Liver (tissue), 9 donors: ENCODE data around the gene QKI. TPM values are rescaled to one million over a fixed set of nuclear protein-coding genes. Genes with fewer than 3 reads are reported as not detected.

Experiments
- DNase-seq: peaks from one replicate; pipeline ENCODE4 v3.0.0-alpha.2; 2017; ENCODE audit warnings: low spot score
- H3K27ac ChIP-seq, 2 donors: one replicate each; pipeline ENCODE4 v1.7.0; 2013; ENCODE audit warnings: inconsistent platforms in 2 of 2, low read length in 2 of 2, control low read depth in 1 of 2, low read depth in 1 of 2, mild to moderate bottlenecking in 1 of 2
- H3K27me3 ChIP-seq, 4 donors: one replicate each; pipeline versions ENCODE4 v1.6.1 to v1.7.0; 2013; ENCODE audit warnings: low read length in 3 of 4, inconsistent platforms in 1 of 4, mild to moderate bottlenecking in 1 of 4, moderate library complexity in 1 of 4; ENCODE audit not compliant: control insufficient read depth in 4 of 4, insufficient read depth in 4 of 4
- H3K36me3 ChIP-seq, 4 donors: one replicate each; pipeline versions ENCODE4 v1.6.1 to v1.7.0; 2013; ENCODE audit warnings: low read length in 3 of 4, mild to moderate bottlenecking in 3 of 4, low read depth in 1 of 4, moderate library complexity in 1 of 4; ENCODE audit not compliant: control insufficient read depth in 4 of 4, insufficient read depth in 3 of 4
- H3K4me1 ChIP-seq, 4 donors: one replicate each; pipeline versions ENCODE4 v1.6.1 to v1.7.0; 2013; ENCODE audit warnings: low read length in 3 of 4, mild to moderate bottlenecking in 3 of 4, moderate library complexity in 1 of 4; ENCODE audit not compliant: control insufficient read depth in 4 of 4, insufficient read depth in 4 of 4
- H3K4me3 ChIP-seq, 3 donors: one replicate each; pipeline versions ENCODE4 v1.6.1 to v1.7.0; 2013; ENCODE audit warnings: low read length in 3 of 3, control low read depth in 1 of 3, low read depth in 1 of 3, mild to moderate bottlenecking in 1 of 3
- H3K9ac ChIP-seq, 2 donors: one replicate each; pipeline ENCODE4 v1.7.0; 2013; ENCODE audit warnings: low read length in 2 of 2, mild to moderate bottlenecking in 2 of 2, moderate library complexity in 2 of 2, control low read depth in 1 of 2, low read depth in 1 of 2
- H3K9me3 ChIP-seq, 4 donors: one replicate each; pipeline versions ENCODE4 v1.6.1 to v1.7.0; 2013; ENCODE audit warnings: low read length in 3 of 4; ENCODE audit not compliant: control insufficient read depth in 4 of 4
- EGR1 ChIP-seq, 2 donors: IDR thresholded peaks; 2 replicates each; pipeline ENCODE4 v1.6.1; 2016 to 2018; ENCODE audit warnings: antibody characterized with exemption in 2 of 2, low read depth in 2 of 2
- FOXA1 ChIP-seq: IDR thresholded peaks from 2 replicates; pipeline ENCODE4 v1.6.1; 2016; ENCODE audit warnings: antibody characterized with exemption
- FOXA2 ChIP-seq: IDR thresholded peaks from 2 replicates; pipeline ENCODE4 v1.6.1; 2016; ENCODE audit warnings: antibody characterized with exemption
- GABPA ChIP-seq, 2 donors: IDR thresholded peaks in 1 of 2; conservative IDR thresholded peaks in 1 of 2; 2 replicates each; pipeline ENCODE4 v1.6.1; 2016; ENCODE audit warnings: antibody characterized with exemption in 2 of 2, mild to moderate bottlenecking in 1 of 2, moderate library complexity in 1 of 2
- HNF4A ChIP-seq, 2 donors: conservative IDR thresholded peaks; 2 replicates each; pipeline ENCODE4 v1.6.1; 2016; ENCODE audit warnings: antibody characterized with exemption in 2 of 2, mild to moderate bottlenecking in 2 of 2
- HNF4G ChIP-seq: IDR thresholded peaks from 2 replicates; pipeline ENCODE4 v1.6.1; 2016; ENCODE audit warnings: antibody characterized with exemption
- JUND ChIP-seq, 2 donors: IDR thresholded peaks; 2 replicates each; pipeline ENCODE4 v1.6.1; 2016; ENCODE audit warnings: antibody characterized with exemption in 2 of 2
- MAX ChIP-seq: IDR thresholded peaks from 2 replicates; pipeline ENCODE4 v1.6.1; 2016; ENCODE audit warnings: antibody characterized with exemption
- NR2F2 ChIP-seq: IDR thresholded peaks from 2 replicates; pipeline ENCODE4 v1.6.1; 2016; ENCODE audit warnings: antibody characterized with exemption
- RAD21 ChIP-seq, 2 donors: IDR thresholded peaks; 2 replicates each; pipeline ENCODE4 v1.6.1; 2016; ENCODE audit warnings: antibody characterized with exemption in 2 of 2, mild to moderate bottlenecking in 2 of 2
- RXRA ChIP-seq, 2 donors: IDR thresholded peaks; 2 replicates each; pipeline ENCODE4 v1.6.1; 2017 to 2018; ENCODE audit warnings: antibody characterized with exemption in 2 of 2, mild to moderate bottlenecking in 1 of 2
- SP1 ChIP-seq: IDR thresholded peaks from 2 replicates; pipeline ENCODE4 v1.6.1; 2018; ENCODE audit warnings: antibody characterized with exemption, mild to moderate bottlenecking
- TAF1 ChIP-seq: conservative IDR thresholded peaks from 2 replicates; pipeline ENCODE4 v1.6.1; 2016; ENCODE audit warnings: antibody characterized with exemption, mild to moderate bottlenecking
- YY1 ChIP-seq: IDR thresholded peaks from 2 replicates; pipeline ENCODE4 v1.6.1; 2016; ENCODE audit warnings: antibody characterized with exemption, mild to moderate bottlenecking
- ZBTB33 ChIP-seq: IDR thresholded peaks from 2 replicates; pipeline ENCODE4 v1.6.1; 2016; ENCODE audit warnings: antibody characterized with exemption
- WGBS: extraction: QIAGEN DNeasy Blood & Tissue Kit; methylation state at CpG from one replicate; pipeline ENCODE4 v1.1.7; 2013; 5-methylcytosine and 5-hydroxymethylcytosine counted together
- polyA plus RNA-seq, 2 donors: library from polyadenylated mRNA; stranded (reverse) in 1 of 2; unstranded in 1 of 2; fragments of 200-250 nt in 1 of 2; fragments of >200 nt in 1 of 2; fragmentation: Nextera tagmentation in 1 of 2; extraction: Ambion mirVana in 1 of 2; gene quantifications; one replicate each; pipeline versions ENCODE4 v1.2.1 to v1.2.3, GENCODE V29; 2013 to 2015
- total RNA-seq, 2 donors: library from RNA; depleted of rRNA; stranded (reverse); fragments of >200 nt; gene quantifications; one replicate each; pipeline ENCODE4 v1.2.3, GENCODE V29; 2014
- TF ChIP-seq, protein P1 (sequence below): fragments of 150-350 bp; IDR thresholded peaks from 2 replicates; pipeline ENCODE4 v1.5.1; 2017; ENCODE audit warnings: improper control_type of control experiment, low read depth, low read length; ENCODE audit not compliant: missing input control
- TF ChIP-seq, protein P2 (sequence below): IDR thresholded peaks from 2 replicates; pipeline ENCODE4 v1.6.1; 2016; ENCODE audit warnings: antibody characterized with exemption
- TF ChIP-seq, protein P3 (sequence below): IDR thresholded peaks from 2 replicates; pipeline ENCODE4 v1.6.1; 2016; ENCODE audit warnings: antibody characterized with exemption, mild to moderate bottlenecking
- donor health status: healthy.
- donor health status: healthy.
- donor health status: healthy.
- donor health status: healthy.
- donor health status: healthy.

The QKI gene
- total and polyA plus RNA-seq, 4 donors: 22.7 to 97.0 (median 56.3) TPM

GRCh38 chr6:163415620-163416556 is 1.4 kb downstream of the QKI start (continued):
- TF ChIP-seq, protein P1, sequence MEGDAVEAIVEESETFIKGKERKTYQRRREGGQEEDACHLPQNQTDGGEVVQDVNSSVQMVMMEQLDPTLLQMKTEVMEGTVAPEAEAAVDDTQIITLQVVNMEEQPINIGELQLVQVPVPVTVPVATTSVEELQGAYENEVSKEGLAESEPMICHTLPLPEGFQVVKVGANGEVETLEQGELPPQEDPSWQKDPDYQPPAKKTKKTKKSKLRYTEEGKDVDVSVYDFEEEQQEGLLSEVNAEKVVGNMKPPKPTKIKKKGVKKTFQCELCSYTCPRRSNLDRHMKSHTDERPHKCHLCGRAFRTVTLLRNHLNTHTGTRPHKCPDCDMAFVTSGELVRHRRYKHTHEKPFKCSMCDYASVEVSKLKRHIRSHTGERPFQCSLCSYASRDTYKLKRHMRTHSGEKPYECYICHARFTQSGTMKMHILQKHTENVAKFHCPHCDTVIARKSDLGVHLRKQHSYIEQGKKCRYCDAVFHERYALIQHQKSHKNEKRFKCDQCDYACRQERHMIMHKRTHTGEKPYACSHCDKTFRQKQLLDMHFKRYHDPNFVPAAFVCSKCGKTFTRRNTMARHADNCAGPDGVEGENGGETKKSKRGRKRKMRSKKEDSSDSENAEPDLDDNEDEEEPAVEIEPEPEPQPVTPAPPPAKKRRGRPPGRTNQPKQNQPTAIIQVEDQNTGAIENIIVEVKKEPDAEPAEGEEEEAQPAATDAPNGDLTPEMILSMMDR: no peak
- no peak for TF ChIP-seq NR2F2
- TF ChIP-seq YY1: no peak
- TF ChIP-seq GABPA (IDR thresholded peaks at IDR 0.05 in 1 of 2, conservative IDR thresholded peaks at IDR 0.05 in 1 of 2): no peak
- no peak for TF ChIP-seq EGR1 (IDR thresholded peaks at IDR 0.05; ENCODE audit: low read depth in 2 of 2)
- peak; percentile 28 for TF ChIP-seq TAF1

DNA sequence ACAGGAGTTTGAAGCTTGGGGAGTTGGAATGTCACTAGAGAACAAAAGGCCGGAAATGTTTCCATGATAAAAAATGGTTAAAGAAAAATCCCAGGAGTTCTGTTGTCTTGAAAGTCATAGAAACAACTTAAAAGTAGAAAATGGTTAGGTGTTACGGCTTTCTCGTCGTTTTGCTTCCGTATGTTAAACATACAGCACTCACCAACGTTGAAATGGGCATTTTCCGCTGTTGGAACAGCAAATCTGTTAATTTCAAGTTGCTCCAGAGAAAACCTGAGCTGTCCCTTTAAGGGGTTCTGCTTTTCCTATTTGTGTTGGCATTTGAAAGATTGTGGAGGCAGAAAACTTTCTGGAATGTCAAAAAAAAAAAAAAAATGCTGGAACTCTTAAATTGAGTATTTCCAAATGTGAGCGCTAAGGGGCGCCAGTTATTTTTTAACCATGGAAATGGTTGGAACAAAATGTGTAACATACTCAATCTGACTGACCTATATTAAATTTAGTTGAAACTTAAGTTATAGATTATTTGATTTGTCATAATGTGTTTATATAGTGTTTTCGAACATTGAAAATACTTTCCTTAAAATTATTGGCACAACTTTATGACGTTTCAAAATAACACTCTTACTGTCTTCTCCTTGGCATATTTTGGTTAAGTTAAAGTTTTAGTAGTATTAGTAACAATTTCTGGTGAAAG is 2.2 kb downstream of the QKI start:
- H3K36me3 ChIP-seq: no peaks in the 10 kb centered on the region
- H3K4me3 ChIP-seq: peak overlapping the region; percentile 65 to 100 (median 94)
- DNase-seq: peak; percentile 63
- H3K9me3 ChIP-seq: no peaks in the 10 kb centered on the region
- no peaks in the 10 kb centered on the region for H3K27me3 ChIP-seq
- 1% methylated on average over 11 of the region's 11 CpGs for WGBS
- peak overlapping the region; percentile 71 to 99 for H3K9ac ChIP-seq
- TF ChIP-seq YY1 (peak; percentile 77), JUND (IDR thresholded peaks at IDR 0.05) (peak in 1 of 2 donors; percentile 12), FOXA2 (no peak), TAF1 (peak; percentile 41), NR2F2 (peak; percentile 34), EGR1 (IDR thresholded peaks at IDR 0.05; ENCODE audit: low read depth in 2 of 2) (no peak), MAX (peak; percentile 69), ZBTB33 (peak; percentile 18), SP1 (peak; percentile 35), GABPA (IDR thresholded peaks at IDR 0.05 in 1 of 2, conservative IDR thresholded peaks at IDR 0.05 in 1 of 2) (no peak), RAD21 (IDR thresholded peaks at IDR 0.05) (peak; percentile 79 to 80), FOXA1 (no peak), RXRA (IDR thresholded peaks at IDR 0.05) (peak; percentile 45 to 54), HNF4A (conservative IDR thresholded peaks at IDR 0.05) (peak; percentile 29 to 30), HNF4G (no peak)
- TF ChIP-seq, protein P1: peak; percentile 65
- TF ChIP-seq, protein P2, sequence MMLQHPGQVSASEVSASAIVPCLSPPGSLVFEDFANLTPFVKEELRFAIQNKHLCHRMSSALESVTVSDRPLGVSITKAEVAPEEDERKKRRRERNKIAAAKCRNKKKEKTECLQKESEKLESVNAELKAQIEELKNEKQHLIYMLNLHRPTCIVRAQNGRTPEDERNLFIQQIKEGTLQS: no peak
- TF ChIP-seq, protein P3, sequence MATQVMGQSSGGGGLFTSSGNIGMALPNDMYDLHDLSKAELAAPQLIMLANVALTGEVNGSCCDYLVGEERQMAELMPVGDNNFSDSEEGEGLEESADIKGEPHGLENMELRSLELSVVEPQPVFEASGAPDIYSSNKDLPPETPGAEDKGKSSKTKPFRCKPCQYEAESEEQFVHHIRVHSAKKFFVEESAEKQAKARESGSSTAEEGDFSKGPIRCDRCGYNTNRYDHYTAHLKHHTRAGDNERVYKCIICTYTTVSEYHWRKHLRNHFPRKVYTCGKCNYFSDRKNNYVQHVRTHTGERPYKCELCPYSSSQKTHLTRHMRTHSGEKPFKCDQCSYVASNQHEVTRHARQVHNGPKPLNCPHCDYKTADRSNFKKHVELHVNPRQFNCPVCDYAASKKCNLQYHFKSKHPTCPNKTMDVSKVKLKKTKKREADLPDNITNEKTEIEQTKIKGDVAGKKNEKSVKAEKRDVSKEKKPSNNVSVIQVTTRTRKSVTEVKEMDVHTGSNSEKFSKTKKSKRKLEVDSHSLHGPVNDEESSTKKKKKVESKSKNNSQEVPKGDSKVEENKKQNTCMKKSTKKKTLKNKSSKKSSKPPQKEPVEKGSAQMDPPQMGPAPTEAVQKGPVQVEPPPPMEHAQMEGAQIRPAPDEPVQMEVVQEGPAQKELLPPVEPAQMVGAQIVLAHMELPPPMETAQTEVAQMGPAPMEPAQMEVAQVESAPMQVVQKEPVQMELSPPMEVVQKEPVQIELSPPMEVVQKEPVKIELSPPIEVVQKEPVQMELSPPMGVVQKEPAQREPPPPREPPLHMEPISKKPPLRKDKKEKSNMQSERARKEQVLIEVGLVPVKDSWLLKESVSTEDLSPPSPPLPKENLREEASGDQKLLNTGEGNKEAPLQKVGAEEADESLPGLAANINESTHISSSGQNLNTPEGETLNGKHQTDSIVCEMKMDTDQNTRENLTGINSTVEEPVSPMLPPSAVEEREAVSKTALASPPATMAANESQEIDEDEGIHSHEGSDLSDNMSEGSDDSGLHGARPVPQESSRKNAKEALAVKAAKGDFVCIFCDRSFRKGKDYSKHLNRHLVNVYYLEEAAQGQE: peak; percentile 96
- peaks cover 2 to 37% (median 27%) of the 10 kb centered on the region in 4 donors for H3K4me1 ChIP-seq
- peak overlapping the region; percentile 95 to 98 for H3K27ac ChIP-seq
